Activated CD8-positive, alpha-beta memory T cell treated with anti-CD3 and anti-CD28 coated beads, Interleukin-2, amount 50 U/mL, for 1 hour (primary cell): ENCODE data around the gene FEN1.

ENCODE experiments used
- DNase-seq: peaks from one replicate; pipeline ENCODE4 v3.0.0-alpha.2; 2020; ENCODE audit errors: extremely low read depth

Gene FEN1

GRCh38 chr11:61817471-61818202, 24.9 kb downstream of the FEN1 start:
- no peak for DNase-seq

GRCh38 chr11:61820174-61820573, 27.5 kb downstream of the FEN1 start:
- DNase-seq: no peak

DNA sequence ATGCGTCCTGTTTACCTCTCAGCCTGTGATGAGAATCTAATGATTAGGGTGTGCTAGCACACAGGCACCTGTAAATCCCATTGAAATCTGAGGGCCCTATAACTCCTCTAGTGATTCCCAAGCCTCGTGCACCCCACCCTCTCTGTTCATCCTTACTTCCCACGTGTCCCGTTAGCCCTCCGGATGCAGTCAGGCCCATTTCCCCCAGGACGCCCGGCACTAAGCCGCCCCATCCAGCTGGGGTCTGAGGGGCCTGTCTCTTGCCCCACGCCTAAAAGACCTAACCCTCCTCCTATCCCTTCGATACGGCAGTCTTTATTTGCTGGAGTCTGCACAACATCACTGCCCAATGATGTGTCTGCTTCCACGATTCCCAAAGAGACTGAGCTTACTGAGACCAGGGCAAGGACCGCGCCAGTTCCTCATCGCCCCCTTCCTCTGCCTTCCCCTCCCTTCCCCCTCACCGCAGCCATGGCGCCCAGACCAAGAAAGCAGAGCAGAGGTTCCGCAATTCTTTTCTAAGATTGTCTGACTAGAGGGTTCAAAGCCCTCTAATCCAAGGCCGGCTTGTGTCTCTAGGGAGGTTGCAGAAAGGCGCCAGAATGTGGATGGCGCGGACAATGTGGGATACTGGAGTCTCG, 34.3 kb downstream of the FEN1 start:
- no peak for DNase-seq

DNA sequence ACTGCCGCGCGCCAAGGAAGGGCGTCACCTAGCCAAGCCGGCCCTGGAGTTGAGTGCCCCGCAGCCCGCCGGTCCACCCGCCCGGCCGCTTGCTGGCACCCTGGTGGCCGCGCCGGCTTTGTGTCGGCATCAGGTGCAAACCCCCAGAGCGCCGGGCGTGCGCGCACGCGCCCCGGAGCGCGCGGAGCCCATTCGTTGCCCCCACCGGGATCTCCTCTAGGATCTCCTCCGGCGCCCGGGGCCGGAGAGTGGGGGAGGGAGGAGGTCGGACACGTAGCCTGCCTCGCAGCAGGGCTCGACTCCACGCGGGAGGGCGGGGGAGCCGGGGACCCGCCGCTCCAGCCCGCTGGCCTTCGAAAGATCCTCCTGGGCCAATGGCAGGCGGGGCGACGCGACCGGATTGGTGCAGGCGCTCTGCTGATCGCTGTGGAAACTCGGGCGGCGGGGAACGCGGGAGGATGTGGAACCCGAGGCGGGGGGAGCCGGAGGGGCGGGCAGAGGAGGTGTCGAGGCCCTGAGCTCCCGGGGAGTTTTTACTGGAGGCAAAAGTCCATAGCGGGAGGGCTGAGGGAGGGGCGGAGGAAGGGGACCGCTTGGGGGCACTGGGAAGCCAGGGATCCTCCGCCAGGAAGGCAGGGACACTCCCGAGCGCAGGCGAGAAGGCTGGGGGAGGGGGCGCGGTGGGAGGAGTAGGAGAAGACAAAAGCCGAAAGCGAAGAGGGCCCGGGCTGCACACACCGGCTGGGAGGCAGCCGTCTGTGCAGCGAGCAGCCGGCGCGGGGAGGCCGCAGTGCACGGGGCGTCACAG, 35.1 kb downstream of the FEN1 start, which contains the start of gene FADS2:
Gene FADS2, plus strand, starts transcription at position 730 of the 808 bp plus-strand sequence. CDS start 91 bp downstream, outside the sequence.
- peak; percentile 32 for DNase-seq

DNA sequence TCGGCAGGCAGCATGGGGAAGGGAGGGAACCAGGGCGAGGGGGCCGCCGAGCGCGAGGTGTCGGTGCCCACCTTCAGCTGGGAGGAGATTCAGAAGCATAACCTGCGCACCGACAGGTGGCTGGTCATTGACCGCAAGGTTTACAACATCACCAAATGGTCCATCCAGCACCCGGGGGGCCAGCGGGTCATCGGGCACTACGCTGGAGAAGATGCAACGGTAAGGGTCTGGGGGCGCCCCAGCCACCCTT, 35.6 kb downstream of the FEN1 start:
- DNase-seq: no peak

DNA sequence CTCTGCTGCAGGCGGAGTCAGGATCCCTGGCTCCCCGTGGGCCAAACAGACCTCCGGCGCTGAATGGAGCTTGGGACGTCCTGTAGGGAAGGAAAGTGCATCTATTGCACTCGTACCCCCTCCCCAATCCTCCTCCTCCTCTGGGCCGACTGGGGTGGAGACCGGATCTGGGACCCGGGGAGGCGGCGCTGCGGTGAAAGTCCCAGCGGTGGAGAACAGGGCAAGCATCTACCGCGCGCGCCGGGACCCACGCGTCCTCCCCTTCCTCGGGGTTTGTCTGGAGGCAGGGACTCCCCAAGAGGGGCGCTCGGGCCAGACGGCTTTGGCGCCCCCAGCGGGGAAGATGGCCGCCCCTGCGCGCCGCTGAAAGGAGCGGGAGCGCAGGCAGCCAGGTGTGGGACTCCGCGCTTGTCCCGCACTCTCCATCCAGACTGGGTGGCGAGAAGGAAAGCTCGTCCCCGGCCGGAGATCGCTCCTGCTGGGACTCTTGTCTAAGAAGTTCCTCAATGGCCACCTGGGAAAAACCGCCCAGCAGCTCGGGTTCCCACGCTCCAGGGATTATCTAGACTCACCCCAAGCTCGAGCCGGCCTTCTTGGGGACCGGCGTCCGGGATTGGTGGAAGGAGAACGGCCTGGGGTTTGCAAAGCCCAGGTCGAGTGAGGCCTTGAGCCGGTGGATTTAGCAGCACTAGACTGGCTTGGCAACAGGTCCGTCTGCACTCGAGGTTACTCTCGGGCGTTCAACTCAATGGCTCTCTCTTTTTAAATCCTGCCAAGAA, 36.1 kb downstream of the FEN1 start:
- DNase-seq: no peak

DNA sequence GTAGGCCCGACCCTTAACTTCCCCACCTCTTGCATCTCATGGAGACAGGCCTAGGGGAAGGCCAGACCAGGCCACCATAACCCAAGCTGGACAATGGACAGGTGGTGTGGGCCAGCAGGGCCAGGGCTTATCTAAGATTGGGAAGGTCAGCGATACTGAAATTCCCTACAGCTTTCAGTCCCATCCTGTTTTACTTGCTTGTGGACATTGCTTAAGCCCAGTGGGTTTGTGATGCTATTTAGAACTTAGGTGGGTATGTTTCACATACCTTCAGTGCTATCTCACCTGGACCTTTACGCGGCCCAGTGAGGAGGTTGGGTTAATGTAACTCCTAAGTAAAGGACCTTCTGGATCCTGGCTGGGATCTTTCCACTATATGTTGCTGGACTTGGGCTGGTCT, 37.1 kb downstream of the FEN1 start:
- no peak for DNase-seq

GRCh38 chr11:61830237-61831105, 37.8 kb downstream of the FEN1 start:
- DNase-seq: no peak

- no peak for DNase-seq
Observed at GRCh38 chr11:61832207-61832606, 39.5 kb downstream of the FEN1 start.

DNA sequence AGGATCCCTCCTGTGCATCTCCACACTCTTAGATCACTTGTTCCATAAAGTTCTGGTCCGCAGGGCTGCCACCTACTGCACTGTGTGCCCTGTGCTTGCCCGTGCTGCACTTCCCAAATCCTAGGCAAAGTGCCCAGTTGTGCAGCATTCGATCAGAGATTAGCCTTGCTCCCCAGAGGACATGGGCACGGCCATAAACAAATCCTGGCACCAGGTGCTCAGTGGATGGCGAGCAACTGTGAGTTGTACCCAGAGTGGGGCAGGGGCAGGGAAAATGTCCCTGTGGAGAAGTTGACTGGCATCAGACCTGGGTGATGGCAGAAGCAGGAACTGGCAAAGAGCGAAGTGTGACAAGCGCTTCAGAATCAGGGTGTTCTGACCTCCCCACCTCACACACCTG, 40.0 kb downstream of the FEN1 start:
- DNase-seq: no peak

GRCh38 chr11:61833471-61833870, 40.8 kb downstream of the FEN1 start:
- no peak for DNase-seq

DNA sequence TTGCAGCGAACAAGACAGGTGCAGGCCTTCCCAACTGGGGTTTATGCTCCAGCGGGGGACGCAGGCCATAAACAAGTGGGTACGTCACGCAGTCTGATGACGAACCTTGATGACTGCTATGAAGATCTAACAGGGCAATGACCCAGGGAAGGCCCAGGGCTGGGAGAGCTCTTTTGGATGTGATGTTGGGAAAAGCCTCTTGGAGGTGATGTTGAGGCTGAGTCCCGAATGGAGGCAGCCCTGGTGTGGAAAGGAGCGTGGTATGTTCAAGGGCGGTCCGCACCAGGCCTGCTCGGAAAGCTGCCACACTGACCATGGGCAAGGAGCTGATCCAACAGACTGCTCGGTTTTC, 41.2 kb downstream of the FEN1 start:
- DNase-seq: no peak

GRCh38 chr11:61834278-61835048, 41.8 kb downstream of the FEN1 start:
- DNase-seq: no peak

DNA sequence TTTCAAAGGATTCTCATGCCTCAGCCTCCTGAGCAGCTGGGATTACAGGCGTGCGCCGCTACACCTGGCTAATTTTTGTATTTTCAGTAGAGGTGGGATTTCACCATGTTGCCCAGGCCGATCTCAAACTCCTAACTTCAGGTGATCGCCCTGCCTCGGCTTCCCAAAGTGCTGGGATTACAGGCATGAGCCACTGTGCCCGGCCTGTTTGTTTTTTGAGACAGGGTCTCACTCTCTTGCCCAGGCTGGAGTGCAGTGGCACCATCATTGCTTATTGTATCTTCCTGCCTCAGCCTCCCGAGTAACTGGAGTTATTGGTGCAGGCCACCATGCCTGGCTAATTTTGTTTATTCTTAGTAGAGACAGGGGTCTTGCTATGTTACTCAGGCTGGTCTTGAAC, 43.5 kb downstream of the FEN1 start:
- DNase-seq: no peak

- DNase-seq: no peak
Observed at GRCh38 chr11:61837411-61838005, 44.8 kb downstream of the FEN1 start.

DNA sequence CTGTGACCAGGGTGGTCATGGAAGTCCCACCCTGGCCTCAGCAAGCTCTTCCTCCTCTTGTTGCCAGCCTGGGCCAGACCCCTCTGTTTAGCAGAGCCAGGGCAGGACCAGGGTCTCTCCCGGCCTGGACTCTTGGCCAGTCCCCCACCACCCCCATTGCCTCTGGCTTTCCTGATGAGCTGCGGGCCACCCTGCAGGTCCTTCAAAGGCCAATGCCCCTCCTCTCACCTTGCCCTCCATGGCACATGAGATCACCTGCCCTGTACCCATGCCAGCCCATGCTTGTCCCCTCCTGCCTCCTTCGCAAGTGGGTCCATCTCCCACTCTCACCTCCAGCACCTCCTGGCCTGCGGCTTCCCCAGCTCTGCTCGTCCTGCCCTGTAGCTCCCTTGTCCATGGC, 45.8 kb downstream of the FEN1 start:
- no peak for DNase-seq

- DNase-seq: no peak
Observed at GRCh38 chr11:61838921-61839320, 46.2 kb downstream of the FEN1 start.

- no peak for DNase-seq
Observed at GRCh38 chr11:61839742-61840141, 47.0 kb downstream of the FEN1 start.

DNA sequence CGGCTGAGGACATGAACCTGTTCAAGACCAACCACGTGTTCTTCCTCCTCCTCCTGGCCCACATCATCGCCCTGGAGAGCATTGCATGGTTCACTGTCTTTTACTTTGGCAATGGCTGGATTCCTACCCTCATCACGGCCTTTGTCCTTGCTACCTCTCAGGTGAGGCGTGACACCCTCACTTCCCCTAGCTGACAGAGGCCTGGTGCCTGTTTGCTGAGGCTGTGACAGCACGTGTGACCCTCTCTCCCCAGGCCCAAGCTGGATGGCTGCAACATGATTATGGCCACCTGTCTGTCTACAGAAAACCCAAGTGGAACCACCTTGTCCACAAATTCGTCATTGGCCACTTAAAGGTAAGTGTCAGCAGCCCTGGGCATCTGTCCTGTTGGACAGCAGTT, 47.7 kb downstream of the FEN1 start:
- no peak for DNase-seq
